Ascending aorta (tissue), 2 donors: ENCODE results near the gene GAK. TPM values are rescaled to one million over a fixed set of nuclear protein-coding genes. Genes with fewer than 3 reads are reported as not detected.

Experiments
- DNase-seq, 2 donors: peaks; one replicate each; pipeline ENCODE4 v3.0.0-alpha.2; 2019; ENCODE audit warnings: low spot score in 2 of 2
- H3K27ac ChIP-seq, 2 donors: fragments of 200-600 bp; sonication (generic); one replicate each; pipeline ENCODE4 v1.5.1; 2016 to 2017; ENCODE audit warnings: mild to moderate bottlenecking in 1 of 2
- H3K27me3 ChIP-seq: fragments of 200-600 bp; sonication (generic); one replicate; pipeline ENCODE4 v1.5.1; 2017
- H3K36me3 ChIP-seq, 2 donors: fragments of 200-600 bp; sonication (generic); one replicate each; pipeline ENCODE4 v1.5.1; 2016
- H3K4me1 ChIP-seq, 2 donors: fragments of 200-600 bp; sonication (generic); one replicate each; pipeline ENCODE4 v1.5.1; 2016 to 2017; ENCODE audit warnings: mild to moderate bottlenecking in 1 of 2
- H3K4me3 ChIP-seq, 2 donors: fragments of 200-600 bp; sonication (generic); one replicate each; pipeline ENCODE4 v1.5.1; 2016 to 2017; ENCODE audit warnings: mild to moderate bottlenecking in 1 of 2
- H3K9me3 ChIP-seq, 2 donors: fragments of 200-600 bp; sonication (generic); one replicate each; pipeline ENCODE4 v1.5.1; 2016
- intact Hi-C: fragments of 100-400 bp; cut with DNase I; formaldehyde crosslinking; loops from one replicate; pipeline ENCODE4 v1.15.1; 2023
- total RNA-seq: library from RNA; depleted of rRNA; stranded (reverse); fragments of >200 nt; gene quantifications from one replicate; pipeline ENCODE4 v1.1.0, GENCODE V29; 2016
- TF ChIP-seq, protein P1 (sequence below), 3 experiments: fragments of 200-600 bp in 2 of 3; fragments of 450-650 bp in 1 of 3; sonication (generic) in 2 of 3; IDR thresholded peaks; one replicate each; pipeline ENCODE4 v1.5.1; 2016 to 2019; ENCODE audit warnings: antibody characterized with exemption in 3 of 3, mild to moderate bottlenecking in 1 of 3, moderate library complexity in 1 of 3

The GAK gene
- total RNA-seq, 1 donor from 2014 or later = 87.3 TPM

DNA sequence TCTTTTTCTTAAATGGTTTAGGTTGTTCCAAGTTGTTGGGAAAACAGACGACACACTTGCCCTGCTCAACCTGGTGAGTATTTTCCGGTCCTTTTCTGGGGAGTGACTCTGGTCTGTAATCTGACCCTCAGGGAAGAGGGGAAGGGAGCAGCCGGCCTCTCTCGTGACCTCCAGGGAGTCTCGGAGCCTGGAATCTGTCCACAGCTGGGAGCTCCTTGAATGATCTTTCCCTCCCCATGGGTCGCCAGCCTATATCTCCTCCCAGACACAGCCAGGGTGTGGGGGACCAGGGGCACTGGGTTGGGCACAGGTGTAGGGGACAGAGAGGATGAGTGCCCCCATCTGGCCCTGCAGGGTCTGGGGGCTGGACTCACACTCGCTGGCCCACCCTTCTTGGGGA, 19.1 kb upstream of the GAK start:
- H3K9me3 ChIP-seq = no peaks in the 10 kb centered on the region
- H3K4me1 ChIP-seq = no peaks in the 10 kb centered on the region
- TF ChIP-seq, protein P1, sequence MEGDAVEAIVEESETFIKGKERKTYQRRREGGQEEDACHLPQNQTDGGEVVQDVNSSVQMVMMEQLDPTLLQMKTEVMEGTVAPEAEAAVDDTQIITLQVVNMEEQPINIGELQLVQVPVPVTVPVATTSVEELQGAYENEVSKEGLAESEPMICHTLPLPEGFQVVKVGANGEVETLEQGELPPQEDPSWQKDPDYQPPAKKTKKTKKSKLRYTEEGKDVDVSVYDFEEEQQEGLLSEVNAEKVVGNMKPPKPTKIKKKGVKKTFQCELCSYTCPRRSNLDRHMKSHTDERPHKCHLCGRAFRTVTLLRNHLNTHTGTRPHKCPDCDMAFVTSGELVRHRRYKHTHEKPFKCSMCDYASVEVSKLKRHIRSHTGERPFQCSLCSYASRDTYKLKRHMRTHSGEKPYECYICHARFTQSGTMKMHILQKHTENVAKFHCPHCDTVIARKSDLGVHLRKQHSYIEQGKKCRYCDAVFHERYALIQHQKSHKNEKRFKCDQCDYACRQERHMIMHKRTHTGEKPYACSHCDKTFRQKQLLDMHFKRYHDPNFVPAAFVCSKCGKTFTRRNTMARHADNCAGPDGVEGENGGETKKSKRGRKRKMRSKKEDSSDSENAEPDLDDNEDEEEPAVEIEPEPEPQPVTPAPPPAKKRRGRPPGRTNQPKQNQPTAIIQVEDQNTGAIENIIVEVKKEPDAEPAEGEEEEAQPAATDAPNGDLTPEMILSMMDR (IDR thresholded peaks at IDR 0.05) = no peak
- peak in 1 of 2 donors; percentile 42 for DNase-seq
- no peak overlapping the region for H3K4me3 ChIP-seq
- H3K27me3 ChIP-seq = no peaks in the 10 kb centered on the region
- H3K36me3 ChIP-seq = peaks cover 22 to 34% of the 10 kb centered on the region in 2 donors
- no peak overlapping the region for H3K27ac ChIP-seq
- intact Hi-C loops = no loop called here

DNA sequence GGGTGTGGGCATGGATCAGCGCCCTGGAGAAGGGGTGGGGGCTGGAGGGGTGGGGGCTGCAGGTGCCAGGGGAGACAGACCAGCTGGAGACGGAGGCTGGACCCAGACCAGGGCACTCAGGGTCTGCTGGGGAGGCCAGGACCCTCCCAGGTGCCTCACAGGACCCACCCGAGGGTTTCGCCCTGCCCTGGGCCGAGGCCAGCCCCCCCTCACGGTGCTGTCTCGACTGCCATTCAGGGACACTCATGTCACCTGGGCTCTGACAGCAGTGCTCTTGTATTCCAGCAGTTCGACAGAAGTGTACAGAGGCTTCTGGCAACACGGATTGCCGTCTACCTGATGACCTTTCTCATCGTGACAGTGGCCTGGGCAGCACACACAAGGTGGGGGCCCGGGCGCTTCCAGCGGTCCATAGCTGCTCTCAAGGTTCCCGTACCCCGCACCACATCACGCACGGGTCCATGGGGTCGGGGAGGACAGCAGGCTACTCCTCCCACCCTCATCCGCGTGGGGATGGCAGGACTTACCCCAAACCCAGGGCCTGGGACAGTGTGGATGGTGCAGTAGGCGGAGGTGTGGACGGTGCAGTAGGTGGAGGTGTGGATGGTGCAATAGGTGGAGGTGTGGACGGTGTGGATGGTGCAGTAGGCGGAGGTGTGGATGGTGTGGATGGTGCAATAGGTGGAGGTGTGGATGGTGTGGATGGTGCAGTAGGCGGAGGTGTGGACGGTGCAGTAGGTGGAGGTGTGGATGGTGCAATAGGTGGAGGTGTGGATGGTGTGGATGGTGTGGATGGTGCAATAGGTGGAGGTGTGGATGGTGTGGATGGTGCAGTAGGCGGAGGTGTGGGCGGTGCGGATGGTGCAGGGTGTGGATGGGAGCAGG, 18.3 kb upstream of the GAK start:
- no peak overlapping the region for H3K27ac ChIP-seq

DNA sequence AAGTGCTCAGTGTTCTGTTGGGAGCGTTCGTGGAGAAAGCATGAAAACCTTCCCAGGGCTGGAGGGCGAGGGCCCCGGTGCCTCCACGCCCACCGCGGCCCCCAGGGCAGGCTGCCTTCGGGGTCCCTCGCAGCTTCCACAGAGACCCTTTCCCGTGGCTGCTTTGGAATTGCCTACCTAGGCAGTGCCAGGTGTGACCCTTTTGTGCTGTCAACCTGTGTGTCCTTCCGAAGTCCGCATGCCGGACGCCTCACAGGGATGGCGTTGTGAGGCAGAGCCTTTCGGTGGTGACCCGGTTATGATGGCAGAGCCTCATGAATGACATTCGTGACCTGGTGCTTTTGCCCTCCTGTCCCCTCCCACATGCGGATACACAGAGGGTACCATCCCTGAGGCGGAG, 17.5 kb upstream of the GAK start:
- intact Hi-C loops = no loop called here
- Histone ChIP-seq H3K9me3 (no peaks in the 10 kb centered on the region), H3K4me3 (no peak overlapping the region), H3K4me1 (no peaks in the 10 kb centered on the region), H3K27me3 (no peaks in the 10 kb centered on the region), H3K36me3 (peaks cover 14 to 23% of the 10 kb centered on the region in 2 donors), H3K27ac (no peak overlapping the region)
- TF ChIP-seq, protein P1 (IDR thresholded peaks at IDR 0.05) = no peak
- DNase-seq = no peak

More for the DNA sequence above, 18.3 kb upstream of the GAK start:
- Histone ChIP-seq H3K27me3 (no peaks in the 10 kb centered on the region), H3K36me3 (peaks cover 21 to 28% of the 10 kb centered on the region in 2 donors), H3K4me1 (no peaks in the 10 kb centered on the region), H3K4me3 (no peak overlapping the region), H3K9me3 (no peaks in the 10 kb centered on the region)
- DNase-seq = no peak
- TF ChIP-seq, protein P1 (IDR thresholded peaks at IDR 0.05) = no peak
- intact Hi-C loops = no loop called here

DNA sequence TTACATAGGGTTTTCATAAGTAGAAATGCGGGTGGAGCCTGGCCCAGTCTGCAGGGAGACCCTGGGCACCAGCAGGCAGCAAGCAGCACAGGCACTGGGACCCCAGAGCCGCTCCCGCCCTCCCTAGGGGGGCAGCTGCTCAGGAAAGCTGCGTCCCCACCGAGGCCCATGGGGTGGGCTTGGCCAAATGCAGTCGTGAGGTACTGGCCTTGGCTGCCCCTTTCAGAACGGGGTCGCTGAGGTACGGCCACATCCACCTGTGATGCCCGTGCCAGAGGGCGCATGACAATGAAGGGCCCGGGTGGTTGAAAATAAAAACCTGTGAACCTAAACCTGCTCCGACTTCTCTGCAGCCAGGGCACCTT, 16.8 kb upstream of the GAK start:
- H3K4me3 ChIP-seq = no peak overlapping the region
- H3K27me3 ChIP-seq = no peaks in the 10 kb centered on the region
- H3K9me3 ChIP-seq = no peaks in the 10 kb centered on the region
- peaks cover 11 to 16% of the 10 kb centered on the region in 2 donors for H3K36me3 ChIP-seq
- intact Hi-C loops = no loop called here
- TF ChIP-seq, protein P1 (IDR thresholded peaks at IDR 0.05) = no peak
- no peak overlapping the region for H3K27ac ChIP-seq
- no peaks in the 10 kb centered on the region for H3K4me1 ChIP-seq
- no peak for DNase-seq

GRCh38 chr4:948101-948935, 16.2 kb upstream of the GAK start:
- TF ChIP-seq, protein P1 (IDR thresholded peaks at IDR 0.05) = no peak

More at GRCh38 chr4:948101-948935, 16.2 kb upstream of the GAK start:
- Histone ChIP-seq H3K36me3 (peaks cover 7 to 17% of the 10 kb centered on the region in 2 donors), H3K9me3 (no peaks in the 10 kb centered on the region), H3K4me3 (no peak overlapping the region), H3K27ac (no peak overlapping the region), H3K27me3 (no peaks in the 10 kb centered on the region), H3K4me1 (no peaks in the 10 kb centered on the region)
- intact Hi-C loops = no loop called here
- DNase-seq = no peak
